Measurements from ENCODE around the gene DOC2B. TPM values are rescaled to one million over a fixed set of nuclear protein-coding genes. Genes with fewer than 3 reads are reported as not detected.
A peak's percentile ranks its signal among the peaks of the same experiment; 100 is the strongest.

Gene DOC2B
- total and polyA plus RNA-seq, 2 of the 13 experiments (the other 11 are each of a cell fraction or from before 2014, with no cell fraction given) = 0.09 to 0.22 TPM

DNA sequence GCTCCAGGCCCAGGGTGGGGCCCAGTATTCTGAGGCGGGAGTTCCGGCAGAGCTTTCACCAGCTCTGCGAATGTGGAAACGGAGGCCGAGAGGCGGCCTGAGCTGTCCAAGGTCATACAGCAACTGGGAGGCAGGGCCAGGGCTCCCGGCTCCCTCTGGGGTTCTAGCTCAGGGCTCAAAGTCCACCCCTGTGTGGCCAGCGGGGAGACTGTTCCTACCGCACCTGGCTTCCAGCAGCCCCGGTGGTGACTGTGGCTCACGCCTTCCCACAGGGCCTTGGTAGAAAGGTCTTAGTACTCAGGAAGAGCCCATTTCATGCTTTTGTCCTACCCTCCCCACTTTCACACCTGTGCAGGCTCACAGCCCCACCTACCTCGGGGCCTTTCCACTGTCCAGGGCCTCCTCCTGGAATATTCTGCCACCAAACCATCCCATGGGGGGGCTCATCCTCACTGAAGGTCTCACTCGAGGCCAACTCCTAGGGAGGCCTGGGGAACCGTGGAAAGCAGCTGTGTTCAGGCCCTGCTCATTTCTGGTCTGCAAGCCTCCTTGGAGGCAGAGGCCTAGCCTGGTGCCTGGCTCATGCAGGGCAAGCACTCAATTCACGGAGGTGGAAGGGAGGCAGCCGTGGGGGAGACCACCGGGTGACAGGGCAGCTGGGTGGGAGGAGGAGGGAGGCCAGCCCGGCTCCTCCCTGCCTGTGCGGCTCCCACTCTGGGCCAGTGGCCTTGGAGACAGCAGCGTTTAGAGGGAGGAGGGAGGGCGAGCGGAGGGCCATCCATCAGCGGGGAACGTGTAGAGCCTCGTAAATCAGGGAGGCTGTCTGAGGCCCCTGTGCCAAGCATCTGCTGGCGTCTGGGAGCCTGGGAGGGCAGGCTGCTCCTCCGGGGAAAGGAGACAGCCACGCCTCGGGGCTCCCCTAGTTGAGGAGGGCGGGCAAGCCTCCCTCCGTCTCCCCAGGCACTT, 12.7 kb upstream of the DOC2B start (continued):
- TF ChIP-seq, protein P1, sequence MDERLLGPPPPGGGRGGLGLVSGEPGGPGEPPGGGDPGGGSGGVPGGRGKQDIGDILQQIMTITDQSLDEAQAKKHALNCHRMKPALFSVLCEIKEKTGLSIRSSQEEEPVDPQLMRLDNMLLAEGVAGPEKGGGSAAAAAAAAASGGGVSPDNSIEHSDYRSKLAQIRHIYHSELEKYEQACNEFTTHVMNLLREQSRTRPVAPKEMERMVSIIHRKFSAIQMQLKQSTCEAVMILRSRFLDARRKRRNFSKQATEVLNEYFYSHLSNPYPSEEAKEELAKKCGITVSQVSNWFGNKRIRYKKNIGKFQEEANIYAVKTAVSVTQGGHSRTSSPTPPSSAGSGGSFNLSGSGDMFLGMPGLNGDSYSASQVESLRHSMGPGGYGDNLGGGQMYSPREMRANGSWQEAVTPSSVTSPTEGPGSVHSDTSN (CRISPR knock-in tag; IDR thresholded peaks at IDR 0.05) = peak; percentile 8; the same call in 1 of the 2 replicates
- no peak for TF ChIP-seq HMGA1 (CRISPR knock-in tag; conservative IDR thresholded peaks at IDR 0.05)
- TF ChIP-seq ZNF772 (CRISPR knock-in tag; IDR thresholded peaks at IDR 0.05) = no peak
- no peak for TF ChIP-seq YEATS2 (CRISPR knock-in tag; IDR thresholded peaks at IDR 0.05; ENCODE audit: borderline replicate concordance)
- peak; percentile 36; the same call in 1 of the 2 replicates for TF ChIP-seq MXD3 (CRISPR knock-in tag; IDR thresholded peaks at IDR 0.05)
- TF ChIP-seq ZNF354B (CRISPR knock-in tag; IDR thresholded peaks at IDR 0.05) = no peak
- TF ChIP-seq, protein P2, sequence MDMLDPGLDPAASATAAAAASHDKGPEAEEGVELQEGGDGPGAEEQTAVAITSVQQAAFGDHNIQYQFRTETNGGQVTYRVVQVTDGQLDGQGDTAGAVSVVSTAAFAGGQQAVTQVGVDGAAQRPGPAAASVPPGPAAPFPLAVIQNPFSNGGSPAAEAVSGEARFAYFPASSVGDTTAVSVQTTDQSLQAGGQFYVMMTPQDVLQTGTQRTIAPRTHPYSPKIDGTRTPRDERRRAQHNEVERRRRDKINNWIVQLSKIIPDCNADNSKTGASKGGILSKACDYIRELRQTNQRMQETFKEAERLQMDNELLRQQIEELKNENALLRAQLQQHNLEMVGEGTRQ (IDR thresholded peaks at IDR 0.05; ENCODE audit: low read depth, low read length) = no peak
- TF ChIP-seq, protein P2 (CRISPR knock-in tag; IDR thresholded peaks at IDR 0.05; ENCODE audit: borderline replicate concordance) = no peak
- no peak for TF ChIP-seq TBL1XR1 (IDR thresholded peaks at IDR 0.05; ENCODE audit: borderline replicate concordance, low read length, partially characterized antibody)
- TF ChIP-seq, protein P3, sequence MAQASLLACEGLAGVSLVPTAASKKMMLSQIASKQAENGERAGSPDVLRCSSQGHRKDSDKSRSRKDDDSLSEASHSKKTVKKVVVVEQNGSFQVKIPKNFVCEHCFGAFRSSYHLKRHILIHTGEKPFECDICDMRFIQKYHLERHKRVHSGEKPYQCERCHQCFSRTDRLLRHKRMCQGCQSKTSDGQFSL (CRISPR knock-in tag; IDR thresholded peaks at IDR 0.05) = peak; percentile 15; the same call in 1 of the 2 replicates
- TF ChIP-seq SOX5 (CRISPR knock-in tag; IDR thresholded peaks at IDR 0.05; ENCODE audit: borderline replicate concordance) = no peak
- TF ChIP-seq, protein P4, sequence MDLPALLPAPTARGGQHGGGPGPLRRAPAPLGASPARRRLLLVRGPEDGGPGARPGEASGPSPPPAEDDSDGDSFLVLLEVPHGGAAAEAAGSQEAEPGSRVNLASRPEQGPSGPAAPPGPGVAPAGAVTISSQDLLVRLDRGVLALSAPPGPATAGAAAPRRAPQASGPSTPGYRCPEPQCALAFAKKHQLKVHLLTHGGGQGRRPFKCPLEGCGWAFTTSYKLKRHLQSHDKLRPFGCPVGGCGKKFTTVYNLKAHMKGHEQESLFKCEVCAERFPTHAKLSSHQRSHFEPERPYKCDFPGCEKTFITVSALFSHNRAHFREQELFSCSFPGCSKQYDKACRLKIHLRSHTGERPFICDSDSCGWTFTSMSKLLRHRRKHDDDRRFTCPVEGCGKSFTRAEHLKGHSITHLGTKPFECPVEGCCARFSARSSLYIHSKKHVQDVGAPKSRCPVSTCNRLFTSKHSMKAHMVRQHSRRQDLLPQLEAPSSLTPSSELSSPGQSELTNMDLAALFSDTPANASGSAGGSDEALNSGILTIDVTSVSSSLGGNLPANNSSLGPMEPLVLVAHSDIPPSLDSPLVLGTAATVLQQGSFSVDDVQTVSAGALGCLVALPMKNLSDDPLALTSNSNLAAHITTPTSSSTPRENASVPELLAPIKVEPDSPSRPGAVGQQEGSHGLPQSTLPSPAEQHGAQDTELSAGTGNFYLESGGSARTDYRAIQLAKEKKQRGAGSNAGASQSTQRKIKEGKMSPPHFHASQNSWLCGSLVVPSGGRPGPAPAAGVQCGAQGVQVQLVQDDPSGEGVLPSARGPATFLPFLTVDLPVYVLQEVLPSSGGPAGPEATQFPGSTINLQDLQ (CRISPR knock-in tag; IDR thresholded peaks at IDR 0.05) = no peak
- no peak for TF ChIP-seq ZNF329 (CRISPR knock-in tag; IDR thresholded peaks at IDR 0.05; ENCODE audit: low read depth)
- no peak for TF ChIP-seq NFE2L1 (CRISPR knock-in tag; IDR thresholded peaks at IDR 0.05; ENCODE audit: borderline replicate concordance)
- TF ChIP-seq TBX2 (CRISPR knock-in tag; IDR thresholded peaks at IDR 0.05; ENCODE audit: borderline replicate concordance) = no peak; the same call in 1 of the 2 replicates
- 0 out of 2 replicates have a peak, but pooled peaks have one; percentile 15 for TF ChIP-seq ZNF441 (CRISPR knock-in tag; IDR thresholded peaks at IDR 0.05; ENCODE audit: borderline replicate concordance)
- no peak for TF ChIP-seq TCF12 (IDR thresholded peaks at IDR 0.05)
- no peak for TF ChIP-seq TCF12 (CRISPR knock-in tag; IDR thresholded peaks at IDR 0.05)
- no peak for TF ChIP-seq YY1 (IDR thresholded peaks at IDR 0.05; ENCODE audit: insufficient read depth, insufficient replicate concordance, low read depth, low read length)
- no peak for TF ChIP-seq FIP1L1 (IDR thresholded peaks at IDR 0.05; ENCODE audit: borderline replicate concordance, insufficient read depth, low read depth, low read length)

Measured in HepG2 (cell line).